ENCODE data around the gene UQCRC2.
"Not testable (repeated sequence)": the region's sequence is repeated elsewhere in the genome, so short reads cannot be mapped to it uniquely, and the experiment has no call there.

DNA sequence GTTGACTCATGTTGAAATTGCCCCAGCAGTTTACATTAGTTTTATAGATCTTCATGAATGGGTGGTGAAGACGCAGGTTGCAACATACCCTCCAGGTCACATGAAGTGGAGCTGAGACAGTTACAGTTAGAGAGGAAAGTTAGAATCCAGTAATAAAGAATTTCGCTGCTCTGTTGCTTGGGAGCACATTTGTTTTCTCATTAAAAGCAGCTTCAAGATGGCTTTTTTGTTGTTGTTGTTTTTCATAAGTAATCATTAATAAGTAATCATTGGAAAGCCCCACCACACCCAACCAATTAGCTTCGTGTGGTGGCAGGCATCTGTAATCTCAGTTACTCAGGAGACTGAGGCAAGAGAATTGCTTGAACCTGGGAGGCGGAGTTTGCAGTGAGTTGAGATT is 19.8 kb upstream of the UQCRC2 start:
- not testable (repeated sequence) for TF ChIP-seq YY1 (IDR thresholded peaks at IDR 0.05; ENCODE audit: low read depth, low read length); CTCF (IDR thresholded peaks at IDR 0.05 in 2 of 3, conservative IDR thresholded peaks at IDR 0.05 in 1 of 3; ENCODE audit: control insufficient read depth in 2 of 3, extremely low read depth in 1 of 3, insufficient read depth in 1 of 3, low read depth in 3 of 3, low read length in 3 of 3); SP1 (IDR thresholded peaks at IDR 0.05; ENCODE audit: low read depth, low read length); TCF7 (IDR thresholded peaks at IDR 0.05; ENCODE audit: borderline replicate concordance); POLR2A (IDR thresholded peaks at IDR 0.05; ENCODE audit: low read depth, low read length); ZZZ3 (IDR thresholded peaks at IDR 0.05; ENCODE audit: control insufficient read depth, insufficient read length, low read depth); POLR2AphosphoS5 (IDR thresholded peaks at IDR 0.05; ENCODE audit: low read length)
- TF ChIP-seq, protein P1, sequence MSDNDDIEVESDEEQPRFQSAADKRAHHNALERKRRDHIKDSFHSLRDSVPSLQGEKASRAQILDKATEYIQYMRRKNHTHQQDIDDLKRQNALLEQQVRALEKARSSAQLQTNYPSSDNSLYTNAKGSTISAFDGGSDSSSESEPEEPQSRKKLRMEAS (IDR thresholded peaks at IDR 0.05; ENCODE audit: low read depth, low read length): not testable (repeated sequence)
